ENCODE measurements around the gene DCST1.

The DCST1 gene

GRCh38 chr1:155086856-155087535 is 53.4 kb downstream of the DCST1 start:
- no peak for TF ChIP-seq POLR2AphosphoS5 (IDR thresholded peaks at IDR 0.05; ENCODE audit: low read depth, low read length)
- TF ChIP-seq, protein P1, sequence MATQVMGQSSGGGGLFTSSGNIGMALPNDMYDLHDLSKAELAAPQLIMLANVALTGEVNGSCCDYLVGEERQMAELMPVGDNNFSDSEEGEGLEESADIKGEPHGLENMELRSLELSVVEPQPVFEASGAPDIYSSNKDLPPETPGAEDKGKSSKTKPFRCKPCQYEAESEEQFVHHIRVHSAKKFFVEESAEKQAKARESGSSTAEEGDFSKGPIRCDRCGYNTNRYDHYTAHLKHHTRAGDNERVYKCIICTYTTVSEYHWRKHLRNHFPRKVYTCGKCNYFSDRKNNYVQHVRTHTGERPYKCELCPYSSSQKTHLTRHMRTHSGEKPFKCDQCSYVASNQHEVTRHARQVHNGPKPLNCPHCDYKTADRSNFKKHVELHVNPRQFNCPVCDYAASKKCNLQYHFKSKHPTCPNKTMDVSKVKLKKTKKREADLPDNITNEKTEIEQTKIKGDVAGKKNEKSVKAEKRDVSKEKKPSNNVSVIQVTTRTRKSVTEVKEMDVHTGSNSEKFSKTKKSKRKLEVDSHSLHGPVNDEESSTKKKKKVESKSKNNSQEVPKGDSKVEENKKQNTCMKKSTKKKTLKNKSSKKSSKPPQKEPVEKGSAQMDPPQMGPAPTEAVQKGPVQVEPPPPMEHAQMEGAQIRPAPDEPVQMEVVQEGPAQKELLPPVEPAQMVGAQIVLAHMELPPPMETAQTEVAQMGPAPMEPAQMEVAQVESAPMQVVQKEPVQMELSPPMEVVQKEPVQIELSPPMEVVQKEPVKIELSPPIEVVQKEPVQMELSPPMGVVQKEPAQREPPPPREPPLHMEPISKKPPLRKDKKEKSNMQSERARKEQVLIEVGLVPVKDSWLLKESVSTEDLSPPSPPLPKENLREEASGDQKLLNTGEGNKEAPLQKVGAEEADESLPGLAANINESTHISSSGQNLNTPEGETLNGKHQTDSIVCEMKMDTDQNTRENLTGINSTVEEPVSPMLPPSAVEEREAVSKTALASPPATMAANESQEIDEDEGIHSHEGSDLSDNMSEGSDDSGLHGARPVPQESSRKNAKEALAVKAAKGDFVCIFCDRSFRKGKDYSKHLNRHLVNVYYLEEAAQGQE (IDR thresholded peaks at IDR 0.05; ENCODE audit: insufficient read depth in 1 of 2, low read depth in 2 of 2, low read length in 2 of 2) = no peak
- TF ChIP-seq FOXP2 (optimal IDR thresholded peaks at IDR 0.05; ENCODE audit: borderline replicate concordance, extremely low read depth, extremely low read length, insufficient read depth) = no peak
- no peak for TF ChIP-seq SIN3A (IDR thresholded peaks at IDR 0.05; ENCODE audit: borderline replicate concordance, insufficient read depth, low read length)

GRCh38 chr1:155091071-155092051 is 57.7 kb downstream of the DCST1 start:
- TF ChIP-seq, protein P1 (IDR thresholded peaks at IDR 0.05; ENCODE audit: insufficient read depth in 1 of 2, low read depth in 2 of 2, low read length in 2 of 2) = no peak
- TF ChIP-seq FOXP2 (optimal IDR thresholded peaks at IDR 0.05; ENCODE audit: borderline replicate concordance, extremely low read depth, extremely low read length, insufficient read depth) = no peak
- TF ChIP-seq TAF1 (IDR thresholded peaks at IDR 0.05; ENCODE audit: borderline replicate concordance, insufficient read depth, low read length) = no peak
- no peak for TF ChIP-seq SIN3A (IDR thresholded peaks at IDR 0.05; ENCODE audit: borderline replicate concordance, insufficient read depth, low read length)
- no peak for TF ChIP-seq POLR2AphosphoS5 (IDR thresholded peaks at IDR 0.05; ENCODE audit: low read depth, low read length)

GRCh38 chr1:155092131-155092530 is 58.5 kb downstream of the DCST1 start:
- TF ChIP-seq FOXP2 (optimal IDR thresholded peaks at IDR 0.05; ENCODE audit: borderline replicate concordance, extremely low read depth, extremely low read length, insufficient read depth) (no peak), SIN3A (IDR thresholded peaks at IDR 0.05; ENCODE audit: borderline replicate concordance, insufficient read depth, low read length) (no peak), POLR2AphosphoS5 (IDR thresholded peaks at IDR 0.05; ENCODE audit: low read depth, low read length) (no peak), TAF1 (IDR thresholded peaks at IDR 0.05; ENCODE audit: borderline replicate concordance, insufficient read depth, low read length) (no peak)
- TF ChIP-seq, protein P1 (IDR thresholded peaks at IDR 0.05; ENCODE audit: insufficient read depth in 1 of 2, low read depth in 2 of 2, low read length in 2 of 2) = no peak

DNA sequence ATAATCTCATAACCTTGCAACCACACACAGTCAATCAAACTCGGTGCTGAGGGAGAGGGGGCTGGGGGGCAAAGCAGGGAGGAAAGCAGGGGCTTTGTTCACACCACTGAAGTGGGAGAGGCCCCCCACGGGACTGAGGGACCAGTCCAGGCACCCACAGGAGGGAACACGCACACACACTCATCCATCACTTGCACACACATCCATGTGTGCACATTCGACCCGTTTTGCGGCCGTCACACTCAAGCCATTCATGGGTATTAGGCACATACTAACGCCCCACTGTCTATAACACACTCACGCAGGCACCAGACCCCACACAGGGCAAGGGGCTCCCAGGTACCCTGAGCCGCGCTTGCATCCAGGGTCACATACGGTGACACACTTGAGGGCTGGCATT is 59.0 kb downstream of the DCST1 start:
- TF ChIP-seq, protein P1 (IDR thresholded peaks at IDR 0.05; ENCODE audit: insufficient read depth in 1 of 2, low read depth in 2 of 2, low read length in 2 of 2) = no peak
- TF ChIP-seq FOXP2 (optimal IDR thresholded peaks at IDR 0.05; ENCODE audit: borderline replicate concordance, extremely low read depth, extremely low read length, insufficient read depth) = no peak
- TF ChIP-seq TAF1 (IDR thresholded peaks at IDR 0.05; ENCODE audit: borderline replicate concordance, insufficient read depth, low read length) = no peak
- no peak for TF ChIP-seq POLR2AphosphoS5 (IDR thresholded peaks at IDR 0.05; ENCODE audit: low read depth, low read length)
- no peak for TF ChIP-seq SIN3A (IDR thresholded peaks at IDR 0.05; ENCODE audit: borderline replicate concordance, insufficient read depth, low read length)

Data from PFSK-1 (cell line).